Glutamatergic neuron (in vitro differentiated cells): ENCODE data around the gene TBC1D22B. TPM values are rescaled to one million over a fixed set of nuclear protein-coding genes. Genes with fewer than 3 reads are reported as not detected.
A peak's percentile ranks its signal among the peaks of the same experiment; 100 is the strongest.

Experiments used
- DNase-seq: peaks from one replicate; pipeline ENCODE4 v3.0.0; 2022
- H3K27ac Mint-ChIP-seq: one replicate; pipeline ENCODE4 v1.8.0; 2020; ENCODE audit warnings: mild to moderate bottlenecking, mixed read lengths, inconsistent platforms; ENCODE audit not compliant: unreplicated experiment
- H3K27me3 Mint-ChIP-seq: one replicate; pipeline ENCODE4 v1.8.0; 2020; ENCODE audit warnings: mild to moderate bottlenecking, moderate library complexity, mixed read lengths, inconsistent platforms; ENCODE audit not compliant: unreplicated experiment
- H3K36me3 Mint-ChIP-seq: one replicate; pipeline ENCODE4 v1.8.0; 2020; ENCODE audit warnings: mild to moderate bottlenecking, mixed read lengths, inconsistent platforms; ENCODE audit not compliant: unreplicated experiment
- H3K4me1 Mint-ChIP-seq: one replicate; pipeline ENCODE4 v1.8.0; 2020; ENCODE audit warnings: mild to moderate bottlenecking, low read depth, mixed read lengths, inconsistent platforms; ENCODE audit not compliant: unreplicated experiment
- H3K4me3 Mint-ChIP-seq: one replicate; pipeline ENCODE4 v1.8.0; 2020; ENCODE audit warnings: mild to moderate bottlenecking, mixed read lengths, inconsistent platforms; ENCODE audit not compliant: unreplicated experiment
- H3K9me3 Mint-ChIP-seq: one replicate; pipeline ENCODE4 v1.8.0; 2020; ENCODE audit warnings: mild to moderate bottlenecking, moderate library complexity, mixed read lengths, inconsistent platforms; ENCODE audit not compliant: unreplicated experiment
- CTCF ChIP-seq: fragments of 200-600 bp; sonication (generic); IDR thresholded peaks from one replicate; pipeline ENCODE4 v1.5.0; 2021; ENCODE audit not compliant: partially characterized antibody, unreplicated experiment
- total RNA-seq: library from RNA; stranded (reverse); fragmentation: NEBNext Ultra II Directional; extraction: Animal tissue kit (Norgen Biotek cat#: 25700); gene quantifications from one replicate; pipeline ENCODE4 v1.2.1, GENCODE V29; 2021; ENCODE audit not compliant: unreplicated experiment

TBC1D22B gene
- total RNA-seq, 1 donor from 2014 or later, result 10.2 TPM

GRCh38 chr6:37210313-37210968 is 47.1 kb upstream of the TBC1D22B start:
- no peaks in the 10 kb centered on the region for H3K36me3 Mint-ChIP-seq
- H3K27me3 Mint-ChIP-seq, result peaks cover 4% of the 10 kb centered on the region
- no peaks in the 10 kb centered on the region for H3K4me1 Mint-ChIP-seq
- no peak overlapping the region for H3K4me3 Mint-ChIP-seq
- DNase-seq, result peak; percentile 67
- no peak overlapping the region for H3K27ac Mint-ChIP-seq
- peaks cover 2% of the 10 kb centered on the region for H3K9me3 Mint-ChIP-seq
- TF ChIP-seq CTCF, result peak; percentile 88

GRCh38 chr6:37212268-37212667 is 45.3 kb upstream of the TBC1D22B start:
- H3K36me3 Mint-ChIP-seq, result no peaks in the 10 kb centered on the region
- TF ChIP-seq CTCF, result no peak
- no peak for DNase-seq
- H3K27me3 Mint-ChIP-seq, result peaks cover 4% of the 10 kb centered on the region
- no peak overlapping the region for H3K4me3 Mint-ChIP-seq
- no peaks in the 10 kb centered on the region for H3K4me1 Mint-ChIP-seq
- peaks cover 2% of the 10 kb centered on the region for H3K9me3 Mint-ChIP-seq
- no peak overlapping the region for H3K27ac Mint-ChIP-seq

- Mint-ChIP-seq H3K36me3 (no peaks in the 10 kb centered on the region), H3K27me3 (peaks cover 4% of the 10 kb centered on the region), H3K9me3 (peaks cover 2% of the 10 kb centered on the region), H3K4me1 (peaks cover 7% of the 10 kb centered on the region), H3K27ac (no peak overlapping the region), H3K4me3 (no peak overlapping the region)
- no peak for DNase-seq
- no peak for TF ChIP-seq CTCF
Measured at GRCh38 chr6:37218061-37218460, 39.5 kb upstream of the TBC1D22B start.

- TF ChIP-seq CTCF, result no peak
- no peaks in the 10 kb centered on the region for H3K36me3 Mint-ChIP-seq
- H3K4me3 Mint-ChIP-seq, result no peak overlapping the region
- no peak for DNase-seq
- H3K27me3 Mint-ChIP-seq, result peaks cover 4% of the 10 kb centered on the region
- peaks cover 2% of the 10 kb centered on the region for H3K9me3 Mint-ChIP-seq
- no peak overlapping the region for H3K27ac Mint-ChIP-seq
- H3K4me1 Mint-ChIP-seq, result peaks cover 8% of the 10 kb centered on the region
Measured at GRCh38 chr6:37218511-37218910, 39.1 kb upstream of the TBC1D22B start.

GRCh38 chr6:37221585-37222124 is 35.9 kb upstream of the TBC1D22B start:
- TF ChIP-seq CTCF, result no peak
- no peaks in the 10 kb centered on the region for H3K36me3 Mint-ChIP-seq
- H3K27me3 Mint-ChIP-seq, result peaks cover 2% of the 10 kb centered on the region
- DNase-seq, result no peak
- H3K27ac Mint-ChIP-seq, result peak overlapping the region; percentile 97
- H3K9me3 Mint-ChIP-seq, result peaks cover 2% of the 10 kb centered on the region
- H3K4me1 Mint-ChIP-seq, result peaks cover 8% of the 10 kb centered on the region
- peak overlapping the region; percentile 85 for H3K4me3 Mint-ChIP-seq
